Measurements from ENCODE around the gene PSRC1. TPM values are rescaled to one million over a fixed set of nuclear protein-coding genes. Genes with fewer than 3 reads are reported as not detected.

Gene PSRC1
- total and polyA plus RNA-seq, 7 donors, result 2.3 to 13.6 (median 6.9) TPM

DNA sequence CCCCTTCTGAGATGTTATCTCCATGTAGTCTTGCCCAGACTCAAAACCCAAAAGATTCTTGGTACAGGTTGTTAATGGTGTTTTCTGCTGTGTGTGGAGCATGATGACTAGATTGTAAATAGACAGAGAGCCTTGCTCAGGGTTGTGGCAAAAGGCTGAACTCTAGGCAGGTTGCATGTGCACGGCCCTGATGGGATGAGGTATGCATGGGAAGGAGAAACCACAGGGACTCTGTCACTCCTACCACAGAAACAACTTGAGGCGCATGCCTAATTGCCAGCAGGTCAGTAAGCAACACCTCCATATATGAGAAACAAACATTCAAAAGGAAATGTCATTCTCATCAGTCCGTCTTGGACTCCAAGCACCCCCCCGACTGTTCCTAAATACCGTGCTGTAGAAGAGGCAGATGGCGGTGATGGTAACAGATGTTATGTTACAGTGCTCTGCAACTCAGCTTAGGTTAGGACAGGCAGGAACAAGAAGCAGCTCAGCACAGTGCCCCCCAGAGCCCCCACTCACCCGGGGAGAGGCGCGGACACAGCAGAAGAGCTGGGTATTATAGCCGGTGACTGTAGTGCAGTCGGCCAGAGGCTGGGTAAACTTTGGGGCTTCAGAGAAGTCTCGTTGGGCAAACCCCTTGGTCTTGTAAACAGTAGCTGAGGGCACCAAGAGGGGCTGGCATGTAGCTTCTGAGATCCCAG is 12.9 kb upstream of the PSRC1 start:
- H3K27me3 ChIP-seq, result no peaks in the 10 kb centered on the region
- H3K36me3 ChIP-seq, result no peaks in the 10 kb centered on the region
- DNase-seq, result no peak
- no peaks in the 10 kb centered on the region for H3K9me3 ChIP-seq
- peaks cover 0 to 21% (median 17%) of the 10 kb centered on the region in 4 donors for H3K4me1 ChIP-seq
- TF ChIP-seq EP300 (IDR thresholded peaks at IDR 0.05) (no peak), POLR2A (IDR thresholded peaks at IDR 0.05) (no peak), POLR2AphosphoS5 (IDR thresholded peaks at IDR 0.05) (no peak)
- TF ChIP-seq, protein P1, sequence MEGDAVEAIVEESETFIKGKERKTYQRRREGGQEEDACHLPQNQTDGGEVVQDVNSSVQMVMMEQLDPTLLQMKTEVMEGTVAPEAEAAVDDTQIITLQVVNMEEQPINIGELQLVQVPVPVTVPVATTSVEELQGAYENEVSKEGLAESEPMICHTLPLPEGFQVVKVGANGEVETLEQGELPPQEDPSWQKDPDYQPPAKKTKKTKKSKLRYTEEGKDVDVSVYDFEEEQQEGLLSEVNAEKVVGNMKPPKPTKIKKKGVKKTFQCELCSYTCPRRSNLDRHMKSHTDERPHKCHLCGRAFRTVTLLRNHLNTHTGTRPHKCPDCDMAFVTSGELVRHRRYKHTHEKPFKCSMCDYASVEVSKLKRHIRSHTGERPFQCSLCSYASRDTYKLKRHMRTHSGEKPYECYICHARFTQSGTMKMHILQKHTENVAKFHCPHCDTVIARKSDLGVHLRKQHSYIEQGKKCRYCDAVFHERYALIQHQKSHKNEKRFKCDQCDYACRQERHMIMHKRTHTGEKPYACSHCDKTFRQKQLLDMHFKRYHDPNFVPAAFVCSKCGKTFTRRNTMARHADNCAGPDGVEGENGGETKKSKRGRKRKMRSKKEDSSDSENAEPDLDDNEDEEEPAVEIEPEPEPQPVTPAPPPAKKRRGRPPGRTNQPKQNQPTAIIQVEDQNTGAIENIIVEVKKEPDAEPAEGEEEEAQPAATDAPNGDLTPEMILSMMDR (IDR thresholded peaks at IDR 0.05), result no peak
- H3K27ac ChIP-seq, result no peak overlapping the region
- no peak overlapping the region for H3K4me3 ChIP-seq
- intact Hi-C loops (cut with DNase I), result no loop called here
- WGBS, 2 donors, result 83 to 86% methylated on average over 12 of the region's 12 CpGs

GRCh38 chr1:109294481-109294880 is 11.5 kb upstream of the PSRC1 start:
- TF ChIP-seq, protein P1 (IDR thresholded peaks at IDR 0.05), result no peak
- TF ChIP-seq EP300 (IDR thresholded peaks at IDR 0.05) (no peak), POLR2AphosphoS5 (IDR thresholded peaks at IDR 0.05) (no peak), POLR2A (IDR thresholded peaks at IDR 0.05) (no peak)
- intact Hi-C loops (cut with DNase I), result no loop called here
- WGBS, 2 donors, result 46 to 66% methylated on average over 4 of the region's 4 CpGs
- Histone ChIP-seq H3K27ac (no peak overlapping the region), H3K27me3 (no peaks in the 10 kb centered on the region), H3K4me3 (no peak overlapping the region), H3K9me3 (no peaks in the 10 kb centered on the region), H3K4me1 (peaks cover 0 to 15% (median 12%) of the 10 kb centered on the region in 4 donors), H3K36me3 (no peaks in the 10 kb centered on the region)
- DNase-seq, result no peak

GRCh38 chr1:109293026-109293425 is 10.1 kb upstream of the PSRC1 start:
- TF ChIP-seq POLR2A (IDR thresholded peaks at IDR 0.05), result no peak
- no peak for TF ChIP-seq POLR2AphosphoS5 (IDR thresholded peaks at IDR 0.05)
- TF ChIP-seq EP300 (IDR thresholded peaks at IDR 0.05), result no peak
- TF ChIP-seq, protein P1 (IDR thresholded peaks at IDR 0.05), result no peak
- no peak overlapping the region for H3K4me3 ChIP-seq
- no peak for DNase-seq
- intact Hi-C loops (cut with DNase I), result no loop called here
- no peaks in the 10 kb centered on the region for H3K27me3 ChIP-seq
- peaks cover 0 to under 1% (median 0%) of the 10 kb centered on the region in 4 donors for H3K4me1 ChIP-seq
- no peaks in the 10 kb centered on the region for H3K36me3 ChIP-seq
- H3K9me3 ChIP-seq, result no peaks in the 10 kb centered on the region
- no peak overlapping the region for H3K27ac ChIP-seq
- 51 to 77% methylated on average over 2 of the region's 2 CpGs for WGBS, 2 donors

DNA sequence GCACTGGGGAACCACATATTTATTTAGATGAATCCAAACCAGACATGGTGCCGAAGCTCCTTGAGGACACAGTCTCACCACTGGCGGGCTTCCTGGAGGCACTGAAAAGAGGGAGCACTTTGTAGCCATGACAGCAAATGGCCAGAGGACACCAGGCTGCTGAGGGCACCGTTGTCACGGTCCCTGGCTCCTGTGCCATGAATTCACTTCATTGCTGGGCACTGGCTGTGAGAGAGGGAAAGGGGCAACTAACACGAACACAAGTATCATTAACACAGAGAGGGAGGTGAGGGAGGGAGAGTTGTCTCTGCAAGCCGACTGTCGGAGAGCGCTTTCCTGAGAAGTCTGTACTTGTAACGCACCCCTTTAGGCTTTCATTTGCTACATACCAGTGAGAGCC is 9.4 kb upstream of the PSRC1 start:
- 81 to 89% methylated on average over 9 of the region's 9 CpGs for WGBS, 2 donors
- intact Hi-C loops (cut with DNase I), result no loop called here
- no peaks in the 10 kb centered on the region for H3K9me3 ChIP-seq
- TF ChIP-seq, protein P1 (IDR thresholded peaks at IDR 0.05), result no peak
- TF ChIP-seq POLR2A (IDR thresholded peaks at IDR 0.05) (no peak), POLR2AphosphoS5 (IDR thresholded peaks at IDR 0.05) (no peak), EP300 (IDR thresholded peaks at IDR 0.05) (no peak)
- H3K36me3 ChIP-seq, result no peaks in the 10 kb centered on the region
- H3K4me1 ChIP-seq, result no peaks in the 10 kb centered on the region
- H3K4me3 ChIP-seq, result no peak overlapping the region
- no peak for DNase-seq
- no peaks in the 10 kb centered on the region for H3K27me3 ChIP-seq
- no peak overlapping the region for H3K27ac ChIP-seq

GRCh38 chr1:109290998-109291397 is 8.1 kb upstream of the PSRC1 start:
- intact Hi-C loops (cut with DNase I), result no loop called here
- H3K27me3 ChIP-seq, result no peaks in the 10 kb centered on the region
- H3K9me3 ChIP-seq, result no peaks in the 10 kb centered on the region
- 35 to 56% methylated on average over 6 of the region's 6 CpGs for WGBS, 2 donors
- no peak for DNase-seq
- no peak overlapping the region for H3K4me3 ChIP-seq
- H3K27ac ChIP-seq, result no peak overlapping the region
- no peaks in the 10 kb centered on the region for H3K36me3 ChIP-seq
- TF ChIP-seq POLR2A (IDR thresholded peaks at IDR 0.05) (no peak), POLR2AphosphoS5 (IDR thresholded peaks at IDR 0.05) (no peak), EP300 (IDR thresholded peaks at IDR 0.05) (no peak)
- TF ChIP-seq, protein P1 (IDR thresholded peaks at IDR 0.05), result no peak
- no peaks in the 10 kb centered on the region for H3K4me1 ChIP-seq

All from sigmoid colon (tissue), 7 donors.